IMR-90 (cell line): Measurements from ENCODE around the gene AOPEP.

ENCODE experiments used
- MAZ ChIP-seq: IDR thresholded peaks from 2 replicates; pipeline ENCODE4 v1.6.1; 2012; ENCODE audit warnings: low read depth, mild to moderate bottlenecking, low read length, improper control_type of control experiment, moderate library complexity, borderline replicate concordance
- MXI1 ChIP-seq: IDR thresholded peaks from 2 replicates; pipeline ENCODE4 v1.6.1; 2012; ENCODE audit warnings: low read depth, mild to moderate bottlenecking, low read length, moderate library complexity, borderline replicate concordance
- NFE2L2 ChIP-seq: fragments of 150-350 bp; IDR thresholded peaks from 2 replicates; pipeline ENCODE4 v1.6.1; 2016; ENCODE audit warnings: low read depth, mild to moderate bottlenecking, low read length
- POLR2A ChIP-seq: IDR thresholded peaks from 2 replicates; pipeline ENCODE4 v1.6.1; 2012; ENCODE audit warnings: mild to moderate bottlenecking, low read depth, low read length
- RAD21 ChIP-seq: IDR thresholded peaks from 2 replicates; pipeline ENCODE4 v1.6.1; 2012; ENCODE audit warnings: low read length, improper control_type of control experiment
- RCOR1 ChIP-seq: IDR thresholded peaks from 2 replicates; pipeline ENCODE4 v1.6.1; 2012; ENCODE audit warnings: mild to moderate bottlenecking, low read length, improper control_type of control experiment; ENCODE audit not compliant: insufficient replicate concordance
- RFX5 ChIP-seq: IDR thresholded peaks from 2 replicates; pipeline ENCODE4 v1.8.0; 2012; ENCODE audit warnings: low read depth, mild to moderate bottlenecking, low read length, moderate library complexity
- SMC3 ChIP-seq: fragments of 150-350 bp; IDR thresholded peaks from 2 replicates; pipeline ENCODE4 v1.6.1; 2016; ENCODE audit warnings: low read depth, mild to moderate bottlenecking, antibody characterized with exemption, low read length, moderate library complexity
- TF ChIP-seq, protein P1 (sequence below): conservative IDR thresholded peaks from 2 replicates; pipeline ENCODE4 v1.5.1; 2012; ENCODE audit warnings: mild to moderate bottlenecking, low read depth, low read length, improper control_type of control experiment
- TF ChIP-seq, protein P2 (sequence below): fragments of 150-350 bp; IDR thresholded peaks from 2 replicates; pipeline ENCODE4 v1.6.1; 2017; ENCODE audit warnings: mild to moderate bottlenecking, antibody characterized with exemption, low read length, low read depth
- TF ChIP-seq, protein P3 (sequence below): fragments of 150-350 bp; IDR thresholded peaks from 2 replicates; pipeline ENCODE4 v1.6.1; 2016; ENCODE audit warnings: low read depth, mild to moderate bottlenecking, low read length, moderate library complexity, borderline replicate concordance

DNA sequence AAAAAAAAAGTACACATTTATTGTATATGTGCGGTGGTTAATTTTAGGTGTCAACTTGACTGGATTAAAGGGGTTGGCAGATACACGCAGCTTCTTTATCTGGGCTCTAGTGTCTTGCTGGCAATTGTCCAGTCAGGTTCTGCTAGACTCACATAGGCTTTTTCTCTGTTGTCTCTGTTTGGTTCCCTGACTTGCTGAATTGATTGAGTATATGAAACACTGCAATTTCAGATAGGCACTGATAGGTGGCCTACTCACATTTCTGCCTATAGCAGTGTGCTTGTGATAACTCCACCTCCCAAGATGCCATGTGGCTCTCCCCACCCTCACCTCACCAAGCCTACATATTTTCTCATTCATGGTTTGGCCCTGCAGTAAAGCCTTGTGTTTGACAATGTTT, 52.5 kb downstream of the AOPEP start:
- TF ChIP-seq, protein P1, sequence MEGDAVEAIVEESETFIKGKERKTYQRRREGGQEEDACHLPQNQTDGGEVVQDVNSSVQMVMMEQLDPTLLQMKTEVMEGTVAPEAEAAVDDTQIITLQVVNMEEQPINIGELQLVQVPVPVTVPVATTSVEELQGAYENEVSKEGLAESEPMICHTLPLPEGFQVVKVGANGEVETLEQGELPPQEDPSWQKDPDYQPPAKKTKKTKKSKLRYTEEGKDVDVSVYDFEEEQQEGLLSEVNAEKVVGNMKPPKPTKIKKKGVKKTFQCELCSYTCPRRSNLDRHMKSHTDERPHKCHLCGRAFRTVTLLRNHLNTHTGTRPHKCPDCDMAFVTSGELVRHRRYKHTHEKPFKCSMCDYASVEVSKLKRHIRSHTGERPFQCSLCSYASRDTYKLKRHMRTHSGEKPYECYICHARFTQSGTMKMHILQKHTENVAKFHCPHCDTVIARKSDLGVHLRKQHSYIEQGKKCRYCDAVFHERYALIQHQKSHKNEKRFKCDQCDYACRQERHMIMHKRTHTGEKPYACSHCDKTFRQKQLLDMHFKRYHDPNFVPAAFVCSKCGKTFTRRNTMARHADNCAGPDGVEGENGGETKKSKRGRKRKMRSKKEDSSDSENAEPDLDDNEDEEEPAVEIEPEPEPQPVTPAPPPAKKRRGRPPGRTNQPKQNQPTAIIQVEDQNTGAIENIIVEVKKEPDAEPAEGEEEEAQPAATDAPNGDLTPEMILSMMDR: no peak
- TF ChIP-seq MAZ: no peak
- TF ChIP-seq, protein P2, sequence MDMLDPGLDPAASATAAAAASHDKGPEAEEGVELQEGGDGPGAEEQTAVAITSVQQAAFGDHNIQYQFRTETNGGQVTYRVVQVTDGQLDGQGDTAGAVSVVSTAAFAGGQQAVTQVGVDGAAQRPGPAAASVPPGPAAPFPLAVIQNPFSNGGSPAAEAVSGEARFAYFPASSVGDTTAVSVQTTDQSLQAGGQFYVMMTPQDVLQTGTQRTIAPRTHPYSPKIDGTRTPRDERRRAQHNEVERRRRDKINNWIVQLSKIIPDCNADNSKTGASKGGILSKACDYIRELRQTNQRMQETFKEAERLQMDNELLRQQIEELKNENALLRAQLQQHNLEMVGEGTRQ: no peak
- no peak for TF ChIP-seq RAD21
- TF ChIP-seq POLR2A: no peak
- TF ChIP-seq RFX5: no peak
- TF ChIP-seq, protein P3, sequence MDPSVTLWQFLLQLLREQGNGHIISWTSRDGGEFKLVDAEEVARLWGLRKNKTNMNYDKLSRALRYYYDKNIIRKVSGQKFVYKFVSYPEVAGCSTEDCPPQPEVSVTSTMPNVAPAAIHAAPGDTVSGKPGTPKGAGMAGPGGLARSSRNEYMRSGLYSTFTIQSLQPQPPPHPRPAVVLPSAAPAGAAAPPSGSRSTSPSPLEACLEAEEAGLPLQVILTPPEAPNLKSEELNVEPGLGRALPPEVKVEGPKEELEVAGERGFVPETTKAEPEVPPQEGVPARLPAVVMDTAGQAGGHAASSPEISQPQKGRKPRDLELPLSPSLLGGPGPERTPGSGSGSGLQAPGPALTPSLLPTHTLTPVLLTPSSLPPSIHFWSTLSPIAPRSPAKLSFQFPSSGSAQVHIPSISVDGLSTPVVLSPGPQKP: no peak
- no peak for TF ChIP-seq MXI1
- TF ChIP-seq RCOR1: no peak
- TF ChIP-seq SMC3: no peak
- TF ChIP-seq NFE2L2: no peak
